Adrenal gland (tissue), 12 donors: ENCODE data around the gene GSX1. TPM values are rescaled to one million over a fixed set of nuclear protein-coding genes. Genes with fewer than 3 reads are reported as not detected.
"Not testable (repeated sequence)": the region's sequence is repeated elsewhere in the genome, so short reads cannot be mapped to it uniquely, and the experiment has no call there.

Source experiments
- DNase-seq, 7 donors: peaks; one replicate each; pipeline ENCODE4 v3.0.0-alpha.2; 2019 to 2020
- H3K27ac ChIP-seq, 5 donors: fragments of 200-600 bp; sonication (generic) in 4 of 5; 1 replicate in 3 of 5; 2 replicates in 2 of 5; pipeline versions ENCODE4 v1.5.1 to v1.8.0; 2016 to 2020; ENCODE audit warnings: mild to moderate bottlenecking in 1 of 5
- H3K27me3 ChIP-seq: fragments of 200-600 bp; 2 replicates; pipeline ENCODE4 v1.8.0; 2021
- H3K36me3 ChIP-seq, 2 donors: fragments of 200-600 bp; replicated peaks in 1 of 2; 1 replicate in 1 of 2; 2 replicates in 1 of 2; pipeline versions ENCODE4 v1.5.1 to v1.8.0; 2018 to 2022
- H3K4me1 ChIP-seq, 2 donors: fragments of 200-600 bp; replicated peaks in 1 of 2; 1 replicate in 1 of 2; 2 replicates in 1 of 2; pipeline versions ENCODE4 v1.5.1 to v1.8.0; 2018 to 2021
- H3K4me3 ChIP-seq, 4 donors: fragments of 200-600 bp; sonication (generic) in 3 of 4; one replicate each; pipeline ENCODE4 v1.5.1; 2016 to 2018
- H3K9me3 ChIP-seq, 3 donors: fragments of 200-600 bp; sonication (generic) in 1 of 3; replicated peaks in 1 of 3; 1 replicate in 2 of 3; 2 replicates in 1 of 3; pipeline versions ENCODE4 v1.5.1 to v1.8.0; 2016 to 2021
- POLR2A ChIP-seq, 2 donors: fragments of 450-650 bp; IDR thresholded peaks; one replicate each; pipeline ENCODE4 v1.6.1; 2017; ENCODE audit warnings: antibody characterized with exemption in 2 of 2, mild to moderate bottlenecking in 2 of 2, moderate library complexity in 1 of 2
- WGBS, 4 donors: extraction: QIAGEN DNeasy Blood & Tissue Kit in 2 of 4; methylation state at CpG; one replicate each; pipeline versions ENCODE4 v1.1.5 to v1.1.7; 2013 to 2017; 5-methylcytosine and 5-hydroxymethylcytosine counted together
- intact Hi-C, 2 donors: fragments of 100-400 bp; cut with DNase I; formaldehyde crosslinking; loops; one replicate each; pipeline versions ENCODE4 v1.14.1 to v1.15.0; 2022 to 2023
- polyA plus RNA-seq, 3 donors: library from polyadenylated mRNA; stranded (reverse); fragments of 200-250 nt in 2 of 3; fragments of 350-450 nt in 1 of 3; fragmentation: Illumina TruSeq in 1 of 3; extraction: RNeasy Lipid Tissue Mini Kit (QIAGEN cat#74804) in 1 of 3; gene quantifications; one replicate each; pipeline ENCODE4 v1.2.3, GENCODE V29; 2013 to 2014
- total RNA-seq, 9 donors: library from RNA; depleted of rRNA in 4 of 9; stranded (reverse); fragments of >200 nt in 4 of 9; fragments of 120-200 nt in 1 of 9; fragmentation: NEBNext Ultra II Directional in 1 of 9; extraction: Animal tissue kit (Norgen Biotek cat#: 25700) in 1 of 9; gene quantifications; one replicate each; pipeline versions ENCODE4 v1.1.0 to v1.2.4, GENCODE V29; 2013 to 2023
- TF ChIP-seq, protein P1 (sequence below), 6 experiments: fragments of 450-650 bp in 4 of 6; fragments of 200-600 bp in 2 of 6; sonication (generic) in 1 of 6; IDR thresholded peaks; 1 replicate in 5 of 6; 2 replicates in 1 of 6; pipeline versions ENCODE4 v1.5.1 to v1.8.0; 2016 to 2021; ENCODE audit warnings: antibody characterized with exemption in 6 of 6, mild to moderate bottlenecking in 2 of 6, moderate library complexity in 1 of 6
- donor health status: healthy with polysubstance abuse.
- donor health status: Bipolar disorder and iron deficiency.
- donor health status: DM: yes; HTN: yes; CAD: no.
- donor health status: DM: no; HTN: no; CAD: no.
- donor health status: DM: no; HTN: no; CAD: no.
- donor health status: DM: yes; HTN: yes; CAD: no.

GSX1 gene
- total and polyA plus RNA-seq, 12 donors, result not detected

- no peaks in the 10 kb centered on the region for H3K4me1 ChIP-seq
- H3K9me3 ChIP-seq, result no peaks in the 10 kb centered on the region
- WGBS, 4 donors, result 80 to 82% (median 81%) methylated on average over 9 of the region's 9 CpGs
Measured at GRCh38 chr13:27813826-27814225, 21.5 kb downstream of the GSX1 start.

DNA sequence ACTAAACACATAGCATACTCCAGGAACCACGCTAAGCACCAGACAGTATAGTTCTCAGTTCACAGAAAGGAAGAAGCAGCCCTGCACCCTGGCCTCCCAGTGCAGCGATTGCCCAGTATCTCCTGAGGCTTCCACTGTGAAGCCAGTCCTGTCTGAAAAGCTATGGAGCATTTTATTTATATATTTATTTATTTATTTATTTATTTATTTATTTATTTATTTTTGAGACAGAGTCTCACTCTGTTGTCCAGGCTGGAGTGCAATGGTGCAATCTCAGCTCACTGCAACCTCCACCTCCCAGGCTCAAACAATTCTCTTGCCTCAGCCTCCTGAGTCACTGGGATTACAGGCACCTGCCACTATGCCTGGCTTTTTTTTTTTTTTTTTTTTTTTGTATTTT, 25.5 kb downstream of the GSX1 start:
- H3K27ac ChIP-seq, H3K4me3 ChIP-seq, intact Hi-C loops, H3K9me3 ChIP-seq, H3K36me3 ChIP-seq, H3K4me1 ChIP-seq, DNase-seq: not testable (repeated sequence)
- H3K27me3 ChIP-seq, result peaks cover 39% of the 10 kb centered on the region
- WGBS, 4 donors, result 73 to 83% (median 82%) methylated on average over 2 of the region's 2 CpGs

More at GRCh38 chr13:27813826-27814225, 21.5 kb downstream of the GSX1 start:
- no peak overlapping the region for H3K4me3 ChIP-seq
- TF ChIP-seq POLR2A (IDR thresholded peaks at IDR 0.05), result no peak
- TF ChIP-seq, protein P1, sequence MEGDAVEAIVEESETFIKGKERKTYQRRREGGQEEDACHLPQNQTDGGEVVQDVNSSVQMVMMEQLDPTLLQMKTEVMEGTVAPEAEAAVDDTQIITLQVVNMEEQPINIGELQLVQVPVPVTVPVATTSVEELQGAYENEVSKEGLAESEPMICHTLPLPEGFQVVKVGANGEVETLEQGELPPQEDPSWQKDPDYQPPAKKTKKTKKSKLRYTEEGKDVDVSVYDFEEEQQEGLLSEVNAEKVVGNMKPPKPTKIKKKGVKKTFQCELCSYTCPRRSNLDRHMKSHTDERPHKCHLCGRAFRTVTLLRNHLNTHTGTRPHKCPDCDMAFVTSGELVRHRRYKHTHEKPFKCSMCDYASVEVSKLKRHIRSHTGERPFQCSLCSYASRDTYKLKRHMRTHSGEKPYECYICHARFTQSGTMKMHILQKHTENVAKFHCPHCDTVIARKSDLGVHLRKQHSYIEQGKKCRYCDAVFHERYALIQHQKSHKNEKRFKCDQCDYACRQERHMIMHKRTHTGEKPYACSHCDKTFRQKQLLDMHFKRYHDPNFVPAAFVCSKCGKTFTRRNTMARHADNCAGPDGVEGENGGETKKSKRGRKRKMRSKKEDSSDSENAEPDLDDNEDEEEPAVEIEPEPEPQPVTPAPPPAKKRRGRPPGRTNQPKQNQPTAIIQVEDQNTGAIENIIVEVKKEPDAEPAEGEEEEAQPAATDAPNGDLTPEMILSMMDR (IDR thresholded peaks at IDR 0.05), result no peak
- intact Hi-C loops, result no loop called here
- H3K36me3 ChIP-seq, result no peaks in the 10 kb centered on the region
- peaks cover 9% of the 10 kb centered on the region for H3K27me3 ChIP-seq
- DNase-seq, result no peak
- no peak overlapping the region for H3K27ac ChIP-seq

DNA sequence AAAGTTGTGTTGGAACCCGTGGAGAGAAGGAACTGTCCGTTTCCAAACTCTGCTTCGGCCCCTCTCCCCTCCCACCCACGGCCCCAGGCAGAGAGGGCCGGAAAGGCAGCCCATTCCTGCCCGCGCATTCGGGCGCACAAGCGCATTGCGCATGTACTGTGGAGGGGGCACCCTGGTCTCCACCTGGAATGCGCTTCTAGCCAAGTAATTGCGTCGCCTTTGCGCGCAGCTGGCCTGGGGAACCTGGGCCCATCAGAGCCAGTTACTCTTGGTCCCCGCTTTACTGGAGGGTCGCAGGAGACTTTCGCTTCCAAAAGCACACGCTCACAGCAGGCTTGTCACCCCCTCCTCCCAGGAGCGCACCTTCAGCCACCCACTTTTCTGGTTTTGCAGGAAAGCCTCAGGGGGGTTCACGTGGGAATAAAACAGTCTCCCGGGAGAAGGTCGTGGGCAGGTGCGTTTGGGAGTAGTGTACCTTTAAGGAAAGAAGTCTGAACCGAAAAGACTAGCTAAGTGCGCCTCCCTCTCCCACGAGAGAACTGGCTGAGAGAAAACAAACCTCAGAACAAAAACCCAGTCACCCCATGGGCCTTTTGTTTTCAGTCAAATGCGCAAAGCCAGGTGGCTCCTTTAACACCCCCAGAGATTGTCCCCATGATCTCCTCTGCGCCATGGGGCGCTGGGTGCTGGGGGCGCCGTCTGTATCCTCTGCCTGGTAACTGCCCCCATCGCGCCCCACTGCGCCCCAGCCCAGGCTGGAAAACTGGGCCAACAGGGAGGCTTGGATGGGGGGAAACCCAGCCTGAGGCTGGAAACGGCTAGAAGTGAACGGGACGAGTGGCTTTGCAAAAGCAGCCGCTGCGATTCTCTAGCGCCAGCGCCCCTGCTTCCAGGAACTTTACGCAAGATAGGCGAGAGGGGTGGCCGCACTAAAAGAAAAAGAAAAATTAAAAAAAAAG, 28.5 kb downstream of the GSX1 start:
- no peaks in the 10 kb centered on the region for H3K36me3 ChIP-seq
- no peaks in the 10 kb centered on the region for H3K4me1 ChIP-seq
- H3K9me3 ChIP-seq, result no peaks in the 10 kb centered on the region
- intact Hi-C loops, result loop anchor here (5.0 to 10.0 kb wide), 4 partner anchors 286 to 836 kb away; no protein-coding TSS in a partner anchor
- TF ChIP-seq POLR2A (IDR thresholded peaks at IDR 0.05), result no peak
- TF ChIP-seq, protein P1 (IDR thresholded peaks at IDR 0.05), result no peak
- no peak overlapping the region for H3K4me3 ChIP-seq
- no peak overlapping the region for H3K27ac ChIP-seq
- 1 to 2% (median 2%) methylated on average over 34 to 46 of the region's 46 CpGs for WGBS, 4 donors
- no peak for DNase-seq
- H3K27me3 ChIP-seq, result peaks cover 50% of the 10 kb centered on the region

- 1 to 2% (median 2%) methylated on average over 12 of the region's 12 CpGs for WGBS, 4 donors
- Histone ChIP-seq H3K4me3 (no peak overlapping the region), H3K9me3 (no peaks in the 10 kb centered on the region), H3K27me3 (peaks cover 44% of the 10 kb centered on the region), H3K36me3 (no peaks in the 10 kb centered on the region), H3K4me1 (no peaks in the 10 kb centered on the region), H3K27ac (no peak overlapping the region)
- TF ChIP-seq POLR2A (IDR thresholded peaks at IDR 0.05), result no peak
- TF ChIP-seq, protein P1 (IDR thresholded peaks at IDR 0.05), result no peak
- intact Hi-C loops, result loop anchor here (5.0 to 10.0 kb wide), 4 partner anchors 287 to 837 kb away; no protein-coding TSS in a partner anchor
- no peak for DNase-seq
Measured at GRCh38 chr13:27821566-27821965, 29.3 kb downstream of the GSX1 start.
